Central memory CD8-positive, alpha-beta T cell (primary cell): ENCODE data around the gene CRTC2.
"Not testable (repeated sequence)": the region's sequence is repeated elsewhere in the genome, so short reads cannot be mapped to it uniquely, and the experiment has no call there.

ENCODE experiments used
- ATAC-seq: fragments of 150-1000 bp; cut with Tn5 transposase; replicated peaks from 2 replicates; pipeline ENCODE4 v1.10.0; 2022; ENCODE audit warnings: mild to moderate bottlenecking, moderate FRiP score, moderate number of reproducible peaks; ENCODE audit not compliant: poor library complexity, severe bottlenecking; ENCODE audit errors: extremely low read depth
- DNase-seq, 2 donors: peaks; one replicate each; pipeline ENCODE4 v3.0.0; 2021; ENCODE audit warnings: low spot score in 2 of 2
- H3K27ac Mint-ChIP-seq: one replicate; pipeline ENCODE4 v1.8.0; 2022; ENCODE audit warnings: low read depth, mild to moderate bottlenecking, moderate library complexity, mixed read lengths
- H3K27me3 Mint-ChIP-seq: one replicate; pipeline ENCODE4 v1.8.0; 2022; ENCODE audit warnings: mixed read lengths
- H3K36me3 Mint-ChIP-seq: one replicate; pipeline ENCODE4 v1.8.0; 2022; ENCODE audit warnings: mild to moderate bottlenecking, moderate library complexity, mixed read lengths; ENCODE audit not compliant: insufficient read depth
- H3K4me1 Mint-ChIP-seq: one replicate; pipeline ENCODE4 v1.8.0; 2022; ENCODE audit warnings: mixed read lengths
- H3K4me3 Mint-ChIP-seq: one replicate; pipeline ENCODE4 v1.8.0; 2022; ENCODE audit warnings: mild to moderate bottlenecking, moderate library complexity, mixed read lengths
- H3K9me3 Mint-ChIP-seq: one replicate; pipeline ENCODE4 v1.8.0; 2022; ENCODE audit warnings: mixed read lengths

Gene CRTC2

DNA sequence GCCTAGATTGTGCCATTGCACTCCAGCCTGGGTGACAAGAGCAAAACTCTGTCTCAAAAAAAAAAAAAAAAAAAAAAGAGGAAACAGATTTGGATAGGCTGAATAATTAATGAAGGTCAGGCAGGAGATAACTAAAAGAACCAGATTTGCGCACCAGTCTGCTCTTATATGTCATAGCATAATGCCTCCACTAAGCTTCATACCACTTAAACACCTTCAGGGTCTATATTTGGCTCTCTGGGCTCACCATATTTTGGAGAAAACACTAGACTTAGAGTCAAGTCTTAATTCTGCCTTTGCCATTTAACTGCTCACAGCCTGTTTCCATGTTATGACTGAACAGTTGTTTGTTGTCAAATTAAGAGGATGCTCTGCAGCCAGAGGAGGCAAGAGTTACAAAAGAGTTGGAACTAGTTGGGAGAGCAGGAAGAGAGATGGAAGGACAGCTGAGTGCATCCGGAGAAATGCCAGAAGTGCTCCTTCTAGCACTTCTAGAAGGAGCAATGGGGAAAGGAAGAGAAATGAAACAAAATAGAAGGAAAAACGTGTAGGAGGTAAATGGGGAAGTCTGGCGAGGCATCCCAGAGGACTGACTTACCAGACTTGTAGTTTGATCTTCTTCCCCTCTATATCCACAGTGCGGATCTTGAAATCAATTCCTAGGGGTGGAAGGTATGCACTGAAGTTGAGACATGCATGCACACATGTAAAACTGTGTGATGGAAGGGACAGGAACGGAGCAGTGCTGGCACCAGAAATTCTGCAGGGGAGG, 25.9 kb upstream of the CRTC2 start:
- ATAC-seq = no peak
- DNase-seq = no peak
- Mint-ChIP-seq H3K4me1 (peaks cover 16% of the 10 kb centered on the region), H3K36me3 (peaks cover 4% of the 10 kb centered on the region), H3K27me3 (no peaks in the 10 kb centered on the region), H3K27ac (no peak overlapping the region), H3K9me3 (no peaks in the 10 kb centered on the region), H3K4me3 (no peak overlapping the region)

- not testable (repeated sequence) for H3K4me3 Mint-ChIP-seq, H3K9me3 Mint-ChIP-seq, H3K27me3 Mint-ChIP-seq, H3K36me3 Mint-ChIP-seq, H3K27ac Mint-ChIP-seq, DNase-seq, ATAC-seq
- peaks cover 27% of the 10 kb centered on the region for H3K4me1 Mint-ChIP-seq
Measured at GRCh38 chr1:153981735-153982134, 23.3 kb upstream of the CRTC2 start.

DNA sequence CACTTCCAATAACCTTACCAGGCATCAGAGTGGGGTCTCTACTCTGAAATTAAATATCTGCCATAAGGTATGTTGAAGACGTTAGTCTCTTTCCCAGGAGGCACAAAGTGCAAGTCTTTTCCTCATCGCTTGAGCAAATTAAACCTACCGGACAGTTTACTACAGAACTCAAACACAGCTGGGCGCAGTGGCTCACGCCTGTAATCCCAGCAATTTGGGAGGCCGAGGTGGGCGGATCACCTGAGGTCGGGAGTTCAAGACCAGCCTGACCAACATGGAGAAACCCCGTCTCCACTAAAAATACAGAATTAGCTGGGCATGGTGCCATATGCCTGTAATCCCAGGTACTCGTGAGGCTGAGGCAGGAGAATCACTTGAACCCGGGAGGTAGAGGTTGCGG, 20.7 kb upstream of the CRTC2 start:
- not testable (repeated sequence) for H3K9me3 Mint-ChIP-seq, DNase-seq, ATAC-seq, H3K27me3 Mint-ChIP-seq
- H3K4me1 Mint-ChIP-seq = peaks cover 31% of the 10 kb centered on the region
- peak overlapping the region; percentile 89 for H3K27ac Mint-ChIP-seq
- H3K36me3 Mint-ChIP-seq = peaks cover 20% of the 10 kb centered on the region
- peak overlapping the region; percentile 91 for H3K4me3 Mint-ChIP-seq

GRCh38 chr1:153978274-153978909, 20.0 kb upstream of the CRTC2 start:
- ATAC-seq (no peak), DNase-seq (no peak)
- peaks cover 31% of the 10 kb centered on the region for H3K4me1 Mint-ChIP-seq
- H3K36me3 Mint-ChIP-seq = peaks cover 26% of the 10 kb centered on the region
- H3K4me3 Mint-ChIP-seq = peak overlapping the region; percentile 91
- H3K9me3 Mint-ChIP-seq = no peaks in the 10 kb centered on the region
- peak overlapping the region; percentile 89 for H3K27ac Mint-ChIP-seq
- H3K27me3 Mint-ChIP-seq = no peaks in the 10 kb centered on the region

- DNase-seq (peak; percentile 59 to 64), ATAC-seq (peak; percentile 96)
- Mint-ChIP-seq H3K36me3 (peaks cover 27% of the 10 kb centered on the region), H3K27ac (peak within 1 kb of the TSS; percentile 89), H3K9me3 (no peaks in the 10 kb centered on the region), H3K27me3 (no peaks in the 10 kb centered on the region), H3K4me1 (peaks cover 31% of the 10 kb centered on the region), H3K4me3 (peak within 1 kb of the TSS; percentile 91)
Measured at GRCh38 chr1:153977250-153978240, 19.1 kb upstream of the CRTC2 start, which contains the start of gene JTB. JTB (minus strand) TSS chr1:153977674; CDS start chr1:153977252, 422 bp downstream.

GRCh38 chr1:153976819-153977249, 18.4 kb upstream of the CRTC2 start:
- peaks cover 27% of the 10 kb centered on the region for H3K36me3 Mint-ChIP-seq
- peak; percentile 2 for ATAC-seq
- peak overlapping the region; percentile 89 for H3K27ac Mint-ChIP-seq
- H3K9me3 Mint-ChIP-seq = no peaks in the 10 kb centered on the region
- no peak for DNase-seq
- H3K4me1 Mint-ChIP-seq = peaks cover 31% of the 10 kb centered on the region
- no peaks in the 10 kb centered on the region for H3K27me3 Mint-ChIP-seq
- peak overlapping the region; percentile 91 for H3K4me3 Mint-ChIP-seq

DNA sequence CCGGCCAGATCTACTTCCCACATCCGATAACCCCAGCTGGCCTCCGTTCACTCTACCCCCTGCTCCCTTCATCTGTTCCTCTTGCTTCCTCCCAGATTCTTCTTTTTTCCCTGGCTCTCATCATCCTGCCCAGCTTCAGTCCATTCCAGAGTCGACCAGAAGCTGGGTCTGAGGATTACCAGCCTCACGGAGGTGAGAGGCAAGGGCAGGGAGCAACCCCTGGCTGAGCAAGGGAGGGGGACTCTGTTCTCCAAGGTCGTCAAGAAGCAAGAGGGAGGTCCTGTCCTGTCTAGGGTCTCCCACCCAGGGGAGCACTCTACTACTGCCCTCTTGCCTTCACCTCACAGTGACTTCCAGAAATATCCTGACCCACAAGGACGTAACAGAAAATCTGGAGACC, 15.1 kb upstream of the CRTC2 start:
- ATAC-seq = no peak
- H3K36me3 Mint-ChIP-seq = peaks cover 26% of the 10 kb centered on the region
- H3K27ac Mint-ChIP-seq = no peak overlapping the region
- H3K4me3 Mint-ChIP-seq = no peak overlapping the region
- no peaks in the 10 kb centered on the region for H3K9me3 Mint-ChIP-seq
- DNase-seq = no peak
- H3K4me1 Mint-ChIP-seq = peaks cover 26% of the 10 kb centered on the region
- no peaks in the 10 kb centered on the region for H3K27me3 Mint-ChIP-seq

DNA sequence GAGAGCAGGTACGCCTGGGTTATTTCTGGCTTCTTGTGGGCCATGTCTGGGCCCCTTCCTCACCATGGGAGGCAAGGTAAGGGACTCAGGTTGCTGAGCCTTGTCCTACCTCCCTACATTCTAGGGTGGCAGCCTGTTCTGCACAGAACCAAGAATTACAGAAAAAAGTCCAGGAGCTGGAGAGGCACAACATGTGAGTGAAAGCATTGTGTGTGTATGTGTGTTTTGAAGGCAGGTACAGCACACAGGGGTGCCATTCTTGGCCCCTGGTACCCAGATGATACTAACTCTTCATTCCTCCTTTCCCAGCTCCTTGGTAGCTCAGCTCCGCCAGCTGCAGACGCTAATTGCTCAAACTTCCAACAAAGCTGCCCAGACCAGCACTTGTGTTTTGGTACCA, 14.7 kb upstream of the CRTC2 start:
- Mint-ChIP-seq H3K27ac (no peak overlapping the region), H3K27me3 (no peaks in the 10 kb centered on the region), H3K36me3 (peaks cover 26% of the 10 kb centered on the region), H3K9me3 (no peaks in the 10 kb centered on the region), H3K4me3 (no peak overlapping the region), H3K4me1 (peaks cover 23% of the 10 kb centered on the region)
- ATAC-seq (no peak), DNase-seq (no peak)

DNA sequence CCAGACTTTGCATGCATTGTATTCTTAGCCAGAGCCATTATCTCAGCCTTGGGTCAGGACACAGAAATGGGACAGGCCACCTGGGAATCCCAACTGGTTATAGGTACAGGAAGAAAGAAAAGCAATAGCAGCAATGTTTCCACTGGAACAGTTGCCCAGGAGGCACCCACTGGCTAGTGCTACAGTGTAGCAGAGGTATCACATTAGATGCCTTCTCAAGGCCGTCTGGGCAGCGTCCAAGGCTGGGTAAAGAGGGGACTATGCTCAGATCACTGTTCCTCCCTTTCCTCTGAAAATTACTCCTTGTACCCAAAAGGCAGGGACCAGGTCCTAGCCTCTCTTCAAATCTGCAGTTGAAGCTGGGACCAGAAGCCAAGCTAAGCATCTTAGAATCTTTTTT, 11.9 kb upstream of the CRTC2 start:
- H3K27me3 Mint-ChIP-seq = no peaks in the 10 kb centered on the region
- H3K27ac Mint-ChIP-seq = no peak overlapping the region
- H3K9me3 Mint-ChIP-seq = no peaks in the 10 kb centered on the region
- no peak overlapping the region for H3K4me3 Mint-ChIP-seq
- ATAC-seq (no peak), DNase-seq (no peak)
- H3K4me1 Mint-ChIP-seq = peaks cover 27% of the 10 kb centered on the region
- H3K36me3 Mint-ChIP-seq = peaks cover 19% of the 10 kb centered on the region

DNA sequence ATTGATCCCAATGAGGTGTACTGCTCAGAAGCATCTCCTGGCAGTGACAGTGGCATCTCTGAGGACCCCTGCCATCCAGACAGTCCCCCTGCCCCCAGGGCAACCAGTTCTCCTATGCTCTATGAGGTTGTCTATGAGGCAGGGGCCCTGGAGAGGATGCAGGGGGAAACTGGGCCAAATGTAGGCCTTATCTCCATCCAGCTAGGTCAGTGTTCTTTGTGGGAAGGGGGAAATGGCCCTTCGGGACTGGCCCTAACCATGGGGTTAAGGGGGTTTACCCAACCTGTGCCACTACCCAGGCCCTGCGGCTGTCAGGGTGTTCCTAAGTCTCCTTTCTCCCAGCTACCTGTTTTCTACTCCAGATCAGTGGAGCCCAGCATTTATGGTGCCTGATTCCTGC, 10.6 kb upstream of the CRTC2 start:
- Mint-ChIP-seq H3K27me3 (no peaks in the 10 kb centered on the region), H3K4me3 (peak overlapping the region; percentile 12), H3K4me1 (peaks cover 32% of the 10 kb centered on the region), H3K9me3 (no peaks in the 10 kb centered on the region), H3K27ac (no peak overlapping the region), H3K36me3 (peaks cover 11% of the 10 kb centered on the region)
- DNase-seq (no peak), ATAC-seq (no peak)

DNA sequence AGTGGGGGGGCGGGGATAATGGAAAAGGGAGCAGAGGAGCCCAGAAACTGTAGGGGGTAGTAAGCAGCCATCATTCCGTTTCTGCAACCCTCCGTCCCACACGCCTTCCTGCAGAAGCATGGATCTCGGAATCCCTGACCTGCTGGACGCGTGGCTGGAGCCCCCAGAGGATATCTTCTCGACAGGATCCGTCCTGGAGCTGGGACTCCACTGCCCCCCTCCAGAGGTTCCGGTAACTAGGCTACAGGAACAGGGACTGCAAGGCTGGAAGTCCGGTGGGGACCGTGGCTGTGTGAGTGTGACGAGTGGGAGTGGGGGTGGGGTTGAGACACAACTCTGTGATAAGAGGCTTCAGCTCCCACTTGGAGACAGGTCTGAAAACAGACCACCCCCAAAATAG, 10.0 kb upstream of the CRTC2 start:
- no peaks in the 10 kb centered on the region for H3K27me3 Mint-ChIP-seq
- H3K4me1 Mint-ChIP-seq = peaks cover 37% of the 10 kb centered on the region
- H3K27ac Mint-ChIP-seq = no peak overlapping the region
- DNase-seq (no peak), ATAC-seq (no peak)
- no peaks in the 10 kb centered on the region for H3K9me3 Mint-ChIP-seq
- peaks cover 9% of the 10 kb centered on the region for H3K36me3 Mint-ChIP-seq
- H3K4me3 Mint-ChIP-seq = peak overlapping the region; percentile 91

DNA sequence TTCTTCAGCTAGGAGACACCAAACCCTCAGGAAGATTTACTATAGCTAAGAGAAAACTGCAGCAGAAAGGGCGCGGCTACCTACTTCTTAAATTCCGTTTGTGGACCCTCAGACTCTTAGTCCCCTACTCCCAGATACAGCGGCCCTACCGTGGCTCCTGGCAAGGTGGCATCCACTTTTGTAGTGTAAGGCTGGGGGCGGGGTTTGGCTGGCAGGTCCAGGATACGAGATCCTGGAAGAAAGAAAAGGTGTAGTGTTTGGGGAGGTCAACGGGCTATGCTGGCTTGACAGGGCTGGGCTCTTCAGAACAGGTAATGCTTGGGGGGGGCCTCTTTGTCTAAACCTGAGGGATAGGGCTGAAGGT, 9.6 kb upstream of the CRTC2 start:
- Mint-ChIP-seq H3K27me3 (no peaks in the 10 kb centered on the region), H3K36me3 (peaks cover 9% of the 10 kb centered on the region), H3K9me3 (no peaks in the 10 kb centered on the region), H3K4me1 (peaks cover 40% of the 10 kb centered on the region), H3K4me3 (peak overlapping the region; percentile 91), H3K27ac (peak overlapping the region; percentile 91)
- no peak for DNase-seq
- no peak for ATAC-seq
